Measurements from ENCODE around the gene RACGAP1. TPM values are rescaled to one million over a fixed set of nuclear protein-coding genes. Genes with fewer than 3 reads are reported as not detected.
"Not testable (repeated sequence)": the region's sequence is repeated elsewhere in the genome, so short reads cannot be mapped to it uniquely, and the experiment has no call there.

Gene RACGAP1
- total RNA-seq, 1 experiment from 2014 or later = 90.6 TPM

- DNase-seq (ENCODE audit: extremely low read depth, low read depth) = no peak
Observed at GRCh38 chr12:50038336-50038735, 13.0 kb upstream of the RACGAP1 start.

GRCh38 chr12:50032854-50033581, 7.7 kb upstream of the RACGAP1 start:
- DNase-seq (ENCODE audit: extremely low read depth, low read depth) = no peak

- no peak for DNase-seq (ENCODE audit: extremely low read depth, low read depth)
Observed at GRCh38 chr12:50032515-50032853, 7.2 kb upstream of the RACGAP1 start.

GRCh38 chr12:50030449-50030848, 5.2 kb upstream of the RACGAP1 start:
- DNase-seq (ENCODE audit: extremely low read depth, low read depth) = not testable (repeated sequence)

- DNase-seq (ENCODE audit: extremely low read depth, low read depth) = no peak
Observed at GRCh38 chr12:50026691-50027090, 1.4 kb upstream of the RACGAP1 start.

- no peak for DNase-seq (ENCODE audit: extremely low read depth, low read depth)
Observed at GRCh38 chr12:50024805-50025186, 498 bp downstream of the RACGAP1 start.

GRCh38 chr12:50024227-50024626, 1.1 kb downstream of the RACGAP1 start:
- no peak for DNase-seq (ENCODE audit: extremely low read depth, low read depth)

GRCh38 chr12:50022903-50023302, 2.4 kb downstream of the RACGAP1 start:
- no peak for DNase-seq (ENCODE audit: extremely low read depth, low read depth)

GRCh38 chr12:50021031-50021430, 4.3 kb downstream of the RACGAP1 start:
- DNase-seq (ENCODE audit: extremely low read depth, low read depth) = no peak

GRCh38 chr12:50019524-50019923, 5.8 kb downstream of the RACGAP1 start:
- no peak for DNase-seq (ENCODE audit: extremely low read depth, low read depth)

- no peak for DNase-seq (ENCODE audit: extremely low read depth, low read depth)
Observed at GRCh38 chr12:50018968-50019367, 6.3 kb downstream of the RACGAP1 start.

- no peak for DNase-seq (ENCODE audit: extremely low read depth, low read depth)
Observed at GRCh38 chr12:50018154-50018553, 7.1 kb downstream of the RACGAP1 start.

- DNase-seq (ENCODE audit: extremely low read depth, low read depth) = no peak
Observed at GRCh38 chr12:50017641-50018040, 7.7 kb downstream of the RACGAP1 start.

GRCh38 chr12:50016501-50017475, 8.5 kb downstream of the RACGAP1 start:
- peak; percentile 30 for DNase-seq (ENCODE audit: extremely low read depth, low read depth)

- no peak for DNase-seq (ENCODE audit: extremely low read depth, low read depth)
Observed at GRCh38 chr12:50014342-50014741, 11.0 kb downstream of the RACGAP1 start.

- DNase-seq (ENCODE audit: extremely low read depth, low read depth) = no peak
Observed at GRCh38 chr12:50013361-50014147, 11.7 kb downstream of the RACGAP1 start.

GRCh38 chr12:50006754-50007442, 18.4 kb downstream of the RACGAP1 start:
- DNase-seq (ENCODE audit: extremely low read depth, low read depth) = no peak

GRCh38 chr12:50006280-50006679, 19.0 kb downstream of the RACGAP1 start:
- no peak for DNase-seq (ENCODE audit: extremely low read depth, low read depth)

- DNase-seq (ENCODE audit: extremely low read depth, low read depth) = no peak
Observed at GRCh38 chr12:50005175-50005574, 20.1 kb downstream of the RACGAP1 start.

GRCh38 chr12:50004696-50005095, 20.6 kb downstream of the RACGAP1 start:
- no peak for DNase-seq (ENCODE audit: extremely low read depth, low read depth)
